Left ventricle myocardium inferior (tissue), 1 donor: ENCODE results near the gene MPZL3. TPM values are rescaled to one million over a fixed set of nuclear protein-coding genes. Genes with fewer than 3 reads are reported as not detected.

Experiments
- DNase-seq: peaks from one replicate; pipeline ENCODE4 v3.0.0-alpha.2; 2020
- H3K27ac ChIP-seq: fragments of 200-600 bp; replicated peaks from 2 replicates; pipeline ENCODE4 v1.8.0; 2021
- H3K27me3 ChIP-seq: fragments of 200-600 bp; 2 replicates; pipeline ENCODE4 v1.8.0; 2021; ENCODE audit warnings: low read depth
- H3K36me3 ChIP-seq: fragments of 200-600 bp; 2 replicates; pipeline ENCODE4 v1.8.0; 2021
- H3K4me1 ChIP-seq: fragments of 200-600 bp; 2 replicates; pipeline ENCODE4 v1.8.0; 2021
- H3K4me3 ChIP-seq: fragments of 200-600 bp; 2 replicates; pipeline ENCODE4 v1.8.0; 2021; ENCODE audit warnings: mild to moderate bottlenecking, moderate library complexity
- H3K9me3 ChIP-seq: fragments of 200-600 bp; replicated peaks from 2 replicates; pipeline ENCODE4 v1.8.0; 2021
- intact Hi-C: fragments of 100-400 bp; cut with micrococcal nuclease; formaldehyde crosslinking; loops from one replicate; pipeline ENCODE4 v1.11.0; 2022
- total RNA-seq: library from RNA; stranded (reverse); fragmentation: NEBNext Ultra II Directional; extraction: Animal tissue kit (Norgen Biotek cat#: 25700); gene quantifications from one replicate; pipeline ENCODE4 v1.2.1, GENCODE V29; 2021
- TF ChIP-seq, protein P1 (sequence below): fragments of 200-600 bp; IDR thresholded peaks from 2 replicates; pipeline ENCODE4 v1.8.0; 2021; ENCODE audit warnings: antibody characterized with exemption, mild to moderate bottlenecking, borderline replicate concordance
- donor health status: DM: no; HTN: yes; CAD: no; lungs with severe emphysema.

MPZL3 gene
- total RNA-seq, 1 donor from 2014 or later = 2.7 TPM

DNA sequence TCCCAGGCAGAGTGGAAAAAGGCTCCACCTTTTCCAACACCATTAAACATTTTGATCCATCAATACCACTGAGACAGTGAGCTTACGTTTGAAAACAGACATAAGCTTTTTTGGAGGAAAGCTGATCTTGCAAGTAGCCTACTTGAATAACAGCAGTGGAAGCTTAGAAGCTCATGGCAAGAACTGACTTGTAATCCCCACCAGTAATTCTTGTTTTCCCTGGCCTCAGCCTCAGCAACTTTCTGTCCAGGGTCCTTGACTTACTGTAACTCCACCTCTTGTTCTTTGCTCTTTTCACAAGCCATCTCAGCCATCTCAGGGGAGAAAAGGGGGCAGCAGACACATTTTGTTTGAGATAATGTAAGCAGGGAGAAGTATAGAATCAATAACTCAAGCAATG is 24.3 kb upstream of the MPZL3 start:
- DNase-seq = no peak
- Histone ChIP-seq H3K9me3 (no peaks in the 10 kb centered on the region), H3K27me3 (peaks cover 14% of the 10 kb centered on the region), H3K27ac (no peak overlapping the region), H3K4me3 (no peak overlapping the region), H3K4me1 (no peaks in the 10 kb centered on the region), H3K36me3 (no peaks in the 10 kb centered on the region)
- TF ChIP-seq, protein P1, sequence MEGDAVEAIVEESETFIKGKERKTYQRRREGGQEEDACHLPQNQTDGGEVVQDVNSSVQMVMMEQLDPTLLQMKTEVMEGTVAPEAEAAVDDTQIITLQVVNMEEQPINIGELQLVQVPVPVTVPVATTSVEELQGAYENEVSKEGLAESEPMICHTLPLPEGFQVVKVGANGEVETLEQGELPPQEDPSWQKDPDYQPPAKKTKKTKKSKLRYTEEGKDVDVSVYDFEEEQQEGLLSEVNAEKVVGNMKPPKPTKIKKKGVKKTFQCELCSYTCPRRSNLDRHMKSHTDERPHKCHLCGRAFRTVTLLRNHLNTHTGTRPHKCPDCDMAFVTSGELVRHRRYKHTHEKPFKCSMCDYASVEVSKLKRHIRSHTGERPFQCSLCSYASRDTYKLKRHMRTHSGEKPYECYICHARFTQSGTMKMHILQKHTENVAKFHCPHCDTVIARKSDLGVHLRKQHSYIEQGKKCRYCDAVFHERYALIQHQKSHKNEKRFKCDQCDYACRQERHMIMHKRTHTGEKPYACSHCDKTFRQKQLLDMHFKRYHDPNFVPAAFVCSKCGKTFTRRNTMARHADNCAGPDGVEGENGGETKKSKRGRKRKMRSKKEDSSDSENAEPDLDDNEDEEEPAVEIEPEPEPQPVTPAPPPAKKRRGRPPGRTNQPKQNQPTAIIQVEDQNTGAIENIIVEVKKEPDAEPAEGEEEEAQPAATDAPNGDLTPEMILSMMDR = no peak
- intact Hi-C loops = no loop called here

DNA sequence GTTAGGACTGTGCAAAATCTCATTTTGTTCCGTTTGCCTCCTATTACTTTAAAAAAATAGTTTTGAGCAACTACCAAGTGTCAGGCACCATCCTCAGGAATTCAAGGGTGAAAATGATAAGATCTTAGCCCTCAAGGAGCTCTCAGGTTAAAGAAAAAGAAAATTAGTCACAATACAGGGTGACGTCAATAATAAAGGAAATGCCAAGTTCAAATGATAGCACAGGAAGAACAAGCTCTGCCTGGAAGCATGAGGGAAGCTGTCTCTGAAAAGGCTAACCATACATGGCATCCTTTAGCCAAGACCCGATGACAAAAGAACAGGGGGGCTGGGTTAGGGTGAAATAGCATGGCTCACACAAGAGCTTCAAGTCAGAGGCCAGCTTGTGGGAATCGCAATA is 23.0 kb upstream of the MPZL3 start:
- TF ChIP-seq, protein P1 = no peak
- Histone ChIP-seq H3K27me3 (peaks cover 14% of the 10 kb centered on the region), H3K36me3 (no peaks in the 10 kb centered on the region), H3K4me1 (no peaks in the 10 kb centered on the region), H3K4me3 (no peak overlapping the region), H3K27ac (no peak overlapping the region), H3K9me3 (no peaks in the 10 kb centered on the region)
- no peak for DNase-seq
- intact Hi-C loops = no loop called here

- Histone ChIP-seq H3K27me3 (peaks cover 14% of the 10 kb centered on the region), H3K36me3 (no peaks in the 10 kb centered on the region), H3K9me3 (no peaks in the 10 kb centered on the region), H3K27ac (no peak overlapping the region), H3K4me3 (no peak overlapping the region), H3K4me1 (no peaks in the 10 kb centered on the region)
- intact Hi-C loops = no loop called here
- DNase-seq = no peak
- TF ChIP-seq, protein P1 = no peak
These were observed 22.0 kb upstream of the MPZL3 start for GRCh38 chr11:118274186-118274585.

- TF ChIP-seq, protein P1 = no peak
- H3K9me3 ChIP-seq = no peaks in the 10 kb centered on the region
- H3K36me3 ChIP-seq = no peaks in the 10 kb centered on the region
- DNase-seq = no peak
- no peak overlapping the region for H3K27ac ChIP-seq
- H3K27me3 ChIP-seq = peaks cover 14% of the 10 kb centered on the region
- no peaks in the 10 kb centered on the region for H3K4me1 ChIP-seq
- intact Hi-C loops = no loop called here
- no peak overlapping the region for H3K4me3 ChIP-seq
These were observed 19.8 kb upstream of the MPZL3 start for GRCh38 chr11:118272001-118272400.

- Histone ChIP-seq H3K27me3 (peaks cover 13% of the 10 kb centered on the region), H3K9me3 (no peaks in the 10 kb centered on the region), H3K36me3 (no peaks in the 10 kb centered on the region), H3K27ac (no peak overlapping the region), H3K4me1 (peaks cover 15% of the 10 kb centered on the region), H3K4me3 (no peak overlapping the region)
- TF ChIP-seq, protein P1 = no peak
- no peak for DNase-seq
- intact Hi-C loops = no loop called here
These were observed 15.3 kb upstream of the MPZL3 start for GRCh38 chr11:118267486-118267885.

DNA sequence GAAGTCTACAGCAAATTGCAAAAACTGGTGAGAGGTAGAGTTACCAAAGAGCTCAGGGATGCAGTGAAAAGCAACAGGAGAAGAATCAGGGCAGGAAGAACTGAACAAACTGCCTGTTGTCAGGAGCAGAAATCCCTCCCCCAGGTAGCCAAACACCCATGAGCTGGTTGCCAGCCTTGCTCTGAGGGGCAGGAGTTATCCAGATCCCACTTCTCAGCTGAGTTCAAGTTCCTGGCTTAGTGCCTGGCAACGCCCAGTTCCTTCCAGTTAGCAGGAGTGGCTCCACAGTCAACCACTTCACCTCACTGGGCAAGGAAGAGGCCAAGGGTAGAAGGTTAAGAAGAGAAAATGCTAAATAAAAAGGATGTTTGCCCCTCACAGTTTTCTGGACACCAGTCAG is 13.8 kb upstream of the MPZL3 start:
- TF ChIP-seq, protein P1 = no peak
- Histone ChIP-seq H3K9me3 (no peaks in the 10 kb centered on the region), H3K27ac (no peak overlapping the region), H3K36me3 (no peaks in the 10 kb centered on the region), H3K27me3 (peaks cover 16% of the 10 kb centered on the region), H3K4me1 (peaks cover 15% of the 10 kb centered on the region), H3K4me3 (no peak overlapping the region)
- peak; percentile 20 for DNase-seq
- intact Hi-C loops = no loop called here
